Neural progenitor cell (in vitro differentiated cells): ENCODE data around the gene P4HTM. TPM values are rescaled to one million over a fixed set of nuclear protein-coding genes. Genes with fewer than 3 reads are reported as not detected.
A peak's percentile ranks its signal among the peaks of the same experiment; 100 is the strongest.

Experiments
- DNase-seq: peaks from one replicate; pipeline ENCODE4 v3.0.0-alpha.2; 2016; ENCODE audit warnings: low spot score
- H2AFZ ChIP-seq: fragments of 200-600 bp; sonication (generic); replicated peaks from 2 replicates; pipeline ENCODE4 v1.6.1; 2016; ENCODE audit warnings: antibody characterized with exemption
- H3F3A ChIP-seq: fragments of 200-600 bp; sonication (generic); 2 replicates; pipeline ENCODE4 v1.6.1; 2016; ENCODE audit warnings: antibody characterized with exemption, low read depth
- H3K27ac ChIP-seq: fragments of 200-600 bp; sonication (generic); 2 replicates; pipeline ENCODE4 v1.5.1; 2016; ENCODE audit warnings: mild to moderate bottlenecking
- H3K27me3 ChIP-seq: fragments of 200-600 bp; sonication (generic); 2 replicates; pipeline ENCODE4 v1.6.1; 2016; ENCODE audit warnings: mild to moderate bottlenecking, moderate library complexity
- H3K36me3 ChIP-seq: fragments of 200-600 bp; sonication (generic); 2 replicates; pipeline ENCODE4 v1.5.1; 2016
- H3K4me1 ChIP-seq: fragments of 200-600 bp; sonication (generic); 2 replicates; pipeline ENCODE4 v1.6.1; 2016; ENCODE audit warnings: mixed run types
- H3K4me2 ChIP-seq: fragments of 200-600 bp; sonication (generic); 2 replicates; pipeline ENCODE4 v1.6.1; 2016
- H3K4me3 ChIP-seq: fragments of 200-600 bp; sonication (generic); 2 replicates; pipeline ENCODE4 v1.5.1; 2016
- H3K79me2 ChIP-seq: fragments of 200-600 bp; sonication (generic); 2 replicates; pipeline ENCODE4 v1.6.1; 2016; ENCODE audit warnings: low read depth
- H3K9ac ChIP-seq: fragments of 200-600 bp; sonication (generic); 2 replicates; pipeline ENCODE4 v1.6.1; 2016
- H3K9me3 ChIP-seq: fragments of 200-600 bp; sonication (generic); 2 replicates; pipeline ENCODE4 v1.5.1; 2016; ENCODE audit warnings: low read depth
- H4K20me1 ChIP-seq: fragments of 200-600 bp; sonication (generic); 2 replicates; pipeline ENCODE4 v1.6.1; 2016; ENCODE audit warnings: low read depth
- H3K27ac Mint-ChIP-seq: 3 replicates; pipeline ENCODE4 v1.8.0; 2021; ENCODE audit warnings: mixed read lengths
- H3K27me3 Mint-ChIP-seq: 2 replicates; pipeline ENCODE4 v1.8.0; 2022; ENCODE audit warnings: low read depth, mild to moderate bottlenecking, inconsistent platforms, moderate library complexity, mixed read lengths; ENCODE audit not compliant: insufficient read depth
- H3K36me3 Mint-ChIP-seq: 3 replicates; pipeline ENCODE4 v1.8.0; 2021; ENCODE audit warnings: mixed read lengths
- H3K4me1 Mint-ChIP-seq: 3 replicates; pipeline ENCODE4 v1.8.0; 2021; ENCODE audit warnings: mixed read lengths
- H3K4me3 Mint-ChIP-seq: 3 replicates; pipeline ENCODE4 v1.8.0; 2021; ENCODE audit warnings: mild to moderate bottlenecking, moderate library complexity, mixed read lengths
- H3K9me3 Mint-ChIP-seq: 3 replicates; pipeline ENCODE4 v1.8.0; 2020; ENCODE audit warnings: mixed read lengths
- EZH2 ChIP-seq: fragments of 200-600 bp; sonication (generic); IDR thresholded peaks from 2 replicates; pipeline ENCODE4 v1.6.1; 2017; ENCODE audit warnings: antibody characterized with exemption, mild to moderate bottlenecking, moderate library complexity
- EZH2phosphoT487 ChIP-seq: fragments of 200-600 bp; sonication (generic); IDR thresholded peaks from 2 replicates; pipeline ENCODE4 v1.6.1; 2017; ENCODE audit warnings: antibody characterized with exemption
- total RNA-seq: library from RNA; depleted of rRNA; stranded (reverse); fragments of >200 nt; gene quantifications from 2 replicates; pipeline ENCODE4 v1.2.3, GENCODE V29; 2015; ENCODE audit warnings: low replicate concordance
- TF ChIP-seq, protein P1 (sequence below): fragments of 200-600 bp; sonication (generic); IDR thresholded peaks from 2 replicates; pipeline ENCODE4 v1.5.1; 2017; ENCODE audit warnings: antibody characterized with exemption, mild to moderate bottlenecking

Gene P4HTM
- total RNA-seq, 1 donor from 2014 or later: 15.3 TPM

DNA sequence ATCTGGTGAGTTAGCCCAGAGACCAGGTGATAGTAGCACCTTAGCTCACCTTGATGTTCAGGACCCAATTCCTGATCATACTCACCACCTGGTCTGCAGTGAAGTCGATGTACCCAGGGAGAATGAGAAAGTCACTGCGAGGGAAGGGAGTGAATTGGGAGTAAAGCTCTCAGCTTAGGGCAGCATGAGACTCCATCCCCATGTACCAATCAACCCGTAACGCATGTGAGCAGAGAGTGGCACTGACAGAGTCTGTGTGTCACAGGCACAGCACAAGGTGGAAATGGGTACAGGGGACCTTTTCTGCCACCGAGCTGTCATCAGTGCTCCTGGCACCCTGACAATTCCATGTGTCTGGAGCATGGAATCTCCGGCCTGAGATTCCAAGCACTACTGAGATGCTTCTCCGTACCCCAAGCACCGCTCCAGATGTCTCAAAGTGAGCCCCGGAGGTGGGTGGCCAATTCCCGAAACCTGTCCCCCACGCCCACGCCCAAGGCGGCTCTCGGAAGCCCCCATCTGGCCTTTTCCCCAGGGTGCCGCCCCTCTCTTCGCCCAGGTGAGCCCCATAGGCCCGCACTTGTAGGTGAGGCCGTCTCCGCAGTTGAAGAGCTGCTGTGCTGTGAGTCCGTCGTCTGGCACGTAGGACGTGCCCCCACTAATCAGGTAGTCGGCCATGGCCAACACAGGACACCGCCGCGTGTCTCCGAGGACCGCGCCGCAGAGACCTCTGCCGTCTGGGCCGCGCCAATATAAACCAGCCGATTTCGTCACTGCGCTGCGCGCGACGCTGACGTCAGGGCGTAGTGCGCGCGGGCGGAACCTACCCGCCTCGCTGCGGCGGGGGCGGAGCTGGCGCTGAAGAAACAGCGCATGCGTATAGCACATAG lies 38.9 kb downstream of the P4HTM start, which contains the start of gene IMPDH2:
TSS of gene IMPDH2 (minus strand) at position 726 of the 890 bp plus-strand sequence. CDS start at position 678, 48 bp downstream.
- Histone ChIP-seq H3F3A (peaks cover 54% of the 10 kb centered on the region), H3K4me1 (peaks cover 11% of the 10 kb centered on the region), H3K27ac (no peak within 1 kb of the TSS), H3K9me3 (no peaks in the 10 kb centered on the region), H4K20me1 (no peaks in the 10 kb centered on the region), H3K36me3 (no peaks in the 10 kb centered on the region), H3K4me3 (peak within 1 kb of the TSS; percentile 58), H3K4me2 (peak within 1 kb of the TSS; percentile 92), H3K79me2 (peaks cover 23% of the 10 kb centered on the region), H3K9ac (peak within 1 kb of the TSS; percentile 68), H2AFZ (peak within 1 kb of the TSS; percentile 27), H3K27me3 (no peaks in the 10 kb centered on the region)
- Mint-ChIP-seq H3K4me1 (peaks cover 20% of the 10 kb centered on the region), H3K9me3 (no peaks in the 10 kb centered on the region), H3K27me3 (peaks cover 12% of the 10 kb centered on the region), H3K36me3 (peaks cover 32% of the 10 kb centered on the region), H3K4me3 (peak within 1 kb of the TSS; percentile 93), H3K27ac (peak within 1 kb of the TSS; percentile 94)
- DNase-seq: peak; percentile 98
- TF ChIP-seq EZH2 (no peak), EZH2phosphoT487 (no peak)
- TF ChIP-seq, protein P1, sequence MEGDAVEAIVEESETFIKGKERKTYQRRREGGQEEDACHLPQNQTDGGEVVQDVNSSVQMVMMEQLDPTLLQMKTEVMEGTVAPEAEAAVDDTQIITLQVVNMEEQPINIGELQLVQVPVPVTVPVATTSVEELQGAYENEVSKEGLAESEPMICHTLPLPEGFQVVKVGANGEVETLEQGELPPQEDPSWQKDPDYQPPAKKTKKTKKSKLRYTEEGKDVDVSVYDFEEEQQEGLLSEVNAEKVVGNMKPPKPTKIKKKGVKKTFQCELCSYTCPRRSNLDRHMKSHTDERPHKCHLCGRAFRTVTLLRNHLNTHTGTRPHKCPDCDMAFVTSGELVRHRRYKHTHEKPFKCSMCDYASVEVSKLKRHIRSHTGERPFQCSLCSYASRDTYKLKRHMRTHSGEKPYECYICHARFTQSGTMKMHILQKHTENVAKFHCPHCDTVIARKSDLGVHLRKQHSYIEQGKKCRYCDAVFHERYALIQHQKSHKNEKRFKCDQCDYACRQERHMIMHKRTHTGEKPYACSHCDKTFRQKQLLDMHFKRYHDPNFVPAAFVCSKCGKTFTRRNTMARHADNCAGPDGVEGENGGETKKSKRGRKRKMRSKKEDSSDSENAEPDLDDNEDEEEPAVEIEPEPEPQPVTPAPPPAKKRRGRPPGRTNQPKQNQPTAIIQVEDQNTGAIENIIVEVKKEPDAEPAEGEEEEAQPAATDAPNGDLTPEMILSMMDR: peak; percentile 23

DNA sequence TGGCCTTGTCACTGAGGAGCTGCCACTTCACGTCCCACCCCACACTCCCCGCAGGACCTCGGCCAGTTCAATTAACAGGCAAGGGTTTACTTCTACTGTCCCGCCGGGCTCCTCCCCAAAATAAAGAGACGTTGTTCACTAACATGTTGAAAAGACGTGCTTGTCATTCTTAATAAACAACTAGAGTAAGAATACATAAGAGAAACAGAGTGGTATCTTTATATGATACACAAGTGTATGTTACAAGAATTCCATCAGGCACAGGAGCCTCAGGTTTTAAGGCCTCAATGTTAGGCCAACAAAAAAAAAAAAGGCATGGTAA lies 39.5 kb downstream of the P4HTM start:
- Mint-ChIP-seq H3K9me3 (no peaks in the 10 kb centered on the region), H3K36me3 (peaks cover 35% of the 10 kb centered on the region), H3K4me3 (peak overlapping the region; percentile 93), H3K4me1 (peaks cover 20% of the 10 kb centered on the region), H3K27me3 (peaks cover 12% of the 10 kb centered on the region), H3K27ac (peak overlapping the region; percentile 94)
- peaks cover 49% of the 10 kb centered on the region for H3F3A ChIP-seq
- no peaks in the 10 kb centered on the region for H3K27me3 ChIP-seq
- no peaks in the 10 kb centered on the region for H4K20me1 ChIP-seq
- H3K79me2 ChIP-seq: peaks cover 19% of the 10 kb centered on the region
- peak overlapping the region; percentile 92 for H3K4me2 ChIP-seq
- H3K9ac ChIP-seq: no peak overlapping the region
- no peaks in the 10 kb centered on the region for H3K36me3 ChIP-seq
- H3K9me3 ChIP-seq: no peaks in the 10 kb centered on the region
- H3K4me3 ChIP-seq: peak overlapping the region; percentile 58
- H2AFZ ChIP-seq: no peak overlapping the region
- H3K4me1 ChIP-seq: peaks cover 11% of the 10 kb centered on the region
- H3K27ac ChIP-seq: no peak overlapping the region
- TF ChIP-seq EZH2phosphoT487 (no peak), EZH2 (no peak)
- TF ChIP-seq, protein P1: no peak
- no peak for DNase-seq

DNA sequence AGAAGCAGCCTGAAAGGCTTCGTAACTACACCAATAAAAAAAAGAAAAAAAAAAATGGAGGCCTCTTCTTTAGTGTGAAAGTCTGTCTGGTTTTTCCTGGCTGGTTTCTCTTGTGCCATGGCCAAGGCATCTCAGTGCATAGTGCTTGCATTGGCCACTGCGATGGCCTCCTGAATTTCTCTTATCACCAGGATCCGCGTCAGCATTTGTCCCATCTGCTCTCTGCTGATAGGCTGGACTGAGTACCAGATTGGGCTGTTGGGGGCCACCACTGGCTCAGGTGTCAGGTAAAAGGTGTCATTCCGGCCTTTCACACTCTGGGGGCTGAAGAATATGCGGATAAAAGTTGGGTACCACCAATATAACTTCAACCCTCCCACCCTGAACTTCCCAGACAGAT lies 40.3 kb downstream of the P4HTM start:
- Histone ChIP-seq H3K36me3 (no peaks in the 10 kb centered on the region), H3F3A (peaks cover 55% of the 10 kb centered on the region), H3K4me2 (no peak overlapping the region), H3K9me3 (no peaks in the 10 kb centered on the region), H3K27ac (no peak overlapping the region), H3K9ac (no peak overlapping the region), H2AFZ (no peak overlapping the region), H4K20me1 (no peaks in the 10 kb centered on the region), H3K4me3 (no peak overlapping the region), H3K4me1 (peaks cover 11% of the 10 kb centered on the region), H3K79me2 (peaks cover 19% of the 10 kb centered on the region), H3K27me3 (no peaks in the 10 kb centered on the region)
- Mint-ChIP-seq H3K27ac (no peak overlapping the region), H3K4me1 (peaks cover 20% of the 10 kb centered on the region), H3K36me3 (peaks cover 37% of the 10 kb centered on the region), H3K27me3 (peaks cover 12% of the 10 kb centered on the region), H3K9me3 (no peaks in the 10 kb centered on the region), H3K4me3 (no peak overlapping the region)
- TF ChIP-seq EZH2phosphoT487 (no peak), EZH2 (no peak)
- TF ChIP-seq, protein P1: no peak
- no peak for DNase-seq
